ENCODE results near the gene ELOB.

DNA sequence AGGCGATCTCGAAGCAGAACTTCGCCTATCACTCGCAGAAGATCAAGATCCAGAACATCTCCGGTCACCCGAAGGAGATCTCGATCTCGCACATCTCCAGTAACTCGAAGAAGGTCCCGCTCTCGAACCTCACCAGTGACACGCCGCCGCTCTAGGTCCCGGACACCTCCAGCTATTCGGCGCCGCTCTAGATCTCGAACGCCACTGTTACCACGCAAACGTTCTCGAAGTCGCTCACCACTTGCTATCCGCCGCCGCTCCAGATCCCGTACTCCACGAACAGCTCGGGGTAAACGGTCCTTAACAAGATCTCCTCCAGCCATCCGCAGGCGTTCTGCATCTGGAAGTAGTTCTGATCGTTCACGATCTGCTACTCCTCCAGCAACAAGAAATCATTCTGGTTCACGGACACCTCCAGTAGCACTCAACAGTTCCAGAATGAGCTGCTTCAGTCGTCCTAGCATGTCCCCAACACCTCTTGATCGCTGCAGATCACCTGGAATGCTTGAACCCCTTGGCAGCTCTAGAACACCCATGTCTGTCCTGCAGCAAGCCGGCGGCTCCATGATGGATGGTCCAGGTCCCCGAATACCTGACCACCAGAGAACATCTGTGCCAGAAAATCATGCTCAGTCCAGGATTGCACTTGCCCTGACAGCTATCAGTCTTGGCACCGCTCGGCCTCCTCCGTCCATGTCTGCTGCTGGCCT is 10.5 kb downstream of the ELOB start:
- no peak for TF ChIP-seq POLR2A (IDR thresholded peaks at IDR 0.05)
- TF ChIP-seq, protein P1, sequence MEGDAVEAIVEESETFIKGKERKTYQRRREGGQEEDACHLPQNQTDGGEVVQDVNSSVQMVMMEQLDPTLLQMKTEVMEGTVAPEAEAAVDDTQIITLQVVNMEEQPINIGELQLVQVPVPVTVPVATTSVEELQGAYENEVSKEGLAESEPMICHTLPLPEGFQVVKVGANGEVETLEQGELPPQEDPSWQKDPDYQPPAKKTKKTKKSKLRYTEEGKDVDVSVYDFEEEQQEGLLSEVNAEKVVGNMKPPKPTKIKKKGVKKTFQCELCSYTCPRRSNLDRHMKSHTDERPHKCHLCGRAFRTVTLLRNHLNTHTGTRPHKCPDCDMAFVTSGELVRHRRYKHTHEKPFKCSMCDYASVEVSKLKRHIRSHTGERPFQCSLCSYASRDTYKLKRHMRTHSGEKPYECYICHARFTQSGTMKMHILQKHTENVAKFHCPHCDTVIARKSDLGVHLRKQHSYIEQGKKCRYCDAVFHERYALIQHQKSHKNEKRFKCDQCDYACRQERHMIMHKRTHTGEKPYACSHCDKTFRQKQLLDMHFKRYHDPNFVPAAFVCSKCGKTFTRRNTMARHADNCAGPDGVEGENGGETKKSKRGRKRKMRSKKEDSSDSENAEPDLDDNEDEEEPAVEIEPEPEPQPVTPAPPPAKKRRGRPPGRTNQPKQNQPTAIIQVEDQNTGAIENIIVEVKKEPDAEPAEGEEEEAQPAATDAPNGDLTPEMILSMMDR (IDR thresholded peaks at IDR 0.05), result no peak

Data from testis (tissue), 2 donors.